HG03039 (cell line): ENCODE measurements around the gene SLC35F1.
"Not testable (repeated sequence)": the region's sequence is repeated elsewhere in the genome, so short reads cannot be mapped to it uniquely, and the experiment has no call there.

ENCODE experiments used
- ATAC-seq: cut with Tn5 transposase; IDR thresholded peaks from one replicate; pipeline ENCODE4 v1.9.1; 2021; ENCODE audit warnings: mild to moderate bottlenecking, moderate library complexity; ENCODE audit not compliant: unreplicated experiment

Gene SLC35F1

GRCh38 chr6:117924690-117925089 lies 17.6 kb downstream of the SLC35F1 start:
- ATAC-seq, result no peak

DNA sequence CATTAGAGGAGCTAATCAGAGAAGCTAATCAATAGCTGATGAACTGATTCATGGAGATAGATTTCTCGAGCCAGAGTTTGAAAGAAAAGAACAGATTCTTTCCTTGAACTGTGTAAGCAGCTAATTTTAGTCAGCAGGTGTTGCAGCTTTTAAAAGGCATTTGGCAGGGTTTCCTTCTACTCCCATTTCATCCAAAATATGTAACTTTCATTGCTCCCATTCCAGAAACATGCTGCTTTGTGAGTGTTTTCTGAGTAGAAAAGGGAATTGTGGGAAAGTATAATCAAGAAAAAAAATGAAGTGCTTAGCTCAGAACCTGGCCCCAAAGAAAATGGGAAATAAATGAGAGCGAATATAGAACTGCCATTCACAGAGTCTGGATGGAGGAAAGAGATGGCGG lies 20.8 kb downstream of the SLC35F1 start:
- no peak for ATAC-seq

- no peak for ATAC-seq
Observed at GRCh38 chr6:117928833-117929232, 21.8 kb downstream of the SLC35F1 start.

- ATAC-seq, result no peak
Observed at GRCh38 chr6:117929501-117929900, 22.4 kb downstream of the SLC35F1 start.

DNA sequence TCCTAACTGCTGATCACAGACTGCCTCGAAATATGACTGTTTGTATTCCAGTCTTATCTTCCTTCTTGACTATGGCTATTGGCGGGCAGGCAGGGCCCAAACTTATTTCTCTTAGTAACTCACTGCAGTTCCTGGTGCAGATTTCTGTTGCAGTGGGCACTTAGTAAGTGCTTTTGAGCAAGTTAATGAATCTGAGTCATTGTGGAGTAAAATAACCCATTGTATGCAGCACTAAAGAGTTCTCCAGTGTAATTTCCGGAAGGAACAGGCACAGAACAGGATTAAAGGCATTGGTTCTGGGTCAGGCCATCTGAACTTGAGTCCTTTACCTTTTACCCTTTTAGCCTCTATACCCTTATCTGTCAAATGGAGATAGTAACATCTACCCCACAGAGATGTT lies 23.6 kb downstream of the SLC35F1 start:
- ATAC-seq, result no peak

GRCh38 chr6:117932001-117932400 lies 24.9 kb downstream of the SLC35F1 start:
- ATAC-seq, result no peak

DNA sequence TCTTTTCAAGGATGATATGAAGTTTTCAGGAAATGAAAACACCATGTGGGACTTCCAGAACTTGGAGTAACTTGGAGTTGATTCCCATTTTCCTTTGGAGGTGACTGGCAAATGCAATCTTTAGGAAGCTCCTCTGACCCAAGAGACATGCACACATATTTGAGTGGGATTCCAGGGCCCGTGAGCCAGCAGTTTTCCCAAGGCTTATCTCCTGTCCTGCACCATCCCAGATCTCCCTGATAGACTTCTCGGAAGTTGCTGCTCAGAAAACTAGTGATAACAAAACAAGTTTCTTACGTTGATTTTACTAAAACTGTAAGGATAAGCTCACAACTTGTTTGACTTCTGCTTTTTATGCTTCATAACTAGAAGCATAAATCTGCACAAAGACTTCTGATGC lies 25.6 kb downstream of the SLC35F1 start:
- ATAC-seq, result no peak

DNA sequence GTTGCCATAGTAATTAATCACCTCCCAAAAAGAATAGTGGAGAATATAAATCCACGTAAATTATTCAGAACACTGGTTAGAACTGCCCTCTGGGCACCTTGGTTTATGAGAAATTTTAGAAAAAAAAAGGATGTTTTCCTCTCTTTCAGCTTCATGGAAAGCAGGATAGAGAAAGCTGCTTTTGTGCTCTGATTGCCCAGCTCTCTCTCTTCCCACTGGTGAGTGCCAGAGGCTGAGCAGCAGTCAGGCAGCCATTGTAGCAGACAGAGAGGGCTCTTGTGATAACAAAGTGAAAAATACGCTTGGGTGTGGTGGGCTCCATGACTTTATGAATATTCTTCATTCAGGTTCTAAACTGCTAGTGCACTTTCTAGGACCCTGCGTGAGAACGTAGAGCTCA lies 26.4 kb downstream of the SLC35F1 start:
- ATAC-seq, result no peak

- ATAC-seq, result no peak
Observed at GRCh38 chr6:117938311-117938995, 31.4 kb downstream of the SLC35F1 start.

- no peak for ATAC-seq
Observed at GRCh38 chr6:117947234-117947633, 40.2 kb downstream of the SLC35F1 start.

DNA sequence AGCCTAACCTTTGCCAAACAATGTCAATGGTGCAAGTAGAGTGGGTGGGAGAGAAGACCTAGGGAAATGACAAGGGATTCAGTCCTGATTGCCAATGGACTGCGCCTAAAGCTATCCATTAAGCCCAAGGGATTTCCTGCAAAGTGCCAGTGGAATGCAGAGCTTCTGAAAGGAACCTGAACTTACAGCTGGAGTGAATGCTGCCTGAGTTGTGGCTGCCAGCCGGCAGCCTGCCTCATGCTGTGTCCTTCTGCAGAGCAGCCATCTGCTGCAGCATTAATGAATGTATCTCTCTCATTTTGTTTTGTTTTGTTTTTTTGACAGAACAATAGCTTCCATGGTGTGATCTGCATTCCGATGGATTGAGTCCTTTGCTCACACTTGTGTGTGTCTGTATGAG lies 44.7 kb downstream of the SLC35F1 start:
- ATAC-seq, result no peak

DNA sequence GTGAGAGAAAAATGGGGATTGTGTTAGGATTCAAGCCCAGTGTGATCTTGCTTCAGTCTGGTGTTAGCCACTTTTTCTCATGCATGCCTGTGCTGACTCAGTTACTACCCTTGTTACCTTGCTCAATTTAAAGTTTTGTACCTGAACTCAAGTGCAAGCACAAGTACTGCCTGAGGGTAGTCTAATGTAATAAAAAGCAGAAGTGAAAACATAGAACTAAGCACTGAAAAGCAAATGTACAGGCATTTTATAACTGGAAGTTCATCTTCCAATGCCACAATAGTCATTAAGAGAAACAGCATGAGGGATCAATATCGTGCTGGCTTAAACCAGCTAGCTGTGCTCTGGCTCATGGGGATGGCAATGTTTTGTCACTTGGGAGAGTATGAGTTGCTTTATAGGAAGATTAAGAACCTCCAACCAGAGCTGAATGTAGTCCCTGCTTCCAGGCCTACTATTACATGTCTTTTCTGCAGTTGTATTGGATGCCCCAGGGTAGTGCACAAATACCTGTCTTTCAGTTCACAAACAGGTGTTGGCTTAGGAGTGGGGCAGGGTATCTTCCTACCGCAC lies 48.7 kb downstream of the SLC35F1 start:
- ATAC-seq, result no peak

DNA sequence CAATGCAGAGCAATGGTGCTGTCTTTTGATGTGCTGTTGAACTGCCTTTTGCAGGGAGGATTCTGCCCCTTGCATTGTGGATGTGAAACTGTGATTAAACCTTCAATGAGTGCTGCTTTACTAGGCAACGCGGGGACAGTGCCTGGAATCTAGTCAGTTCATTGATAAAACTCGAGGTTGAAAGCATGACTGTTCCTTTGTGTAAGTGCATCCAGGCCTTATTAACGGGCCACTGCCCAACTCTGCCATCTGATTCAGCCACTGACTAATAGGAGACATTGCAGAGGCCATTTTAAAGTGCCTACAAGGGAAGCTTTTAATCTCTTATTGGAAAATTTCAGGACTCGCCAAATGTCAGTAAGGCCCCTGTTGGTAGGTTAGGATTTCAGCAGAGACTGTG lies 49.3 kb downstream of the SLC35F1 start:
- no peak for ATAC-seq

GRCh38 chr6:117958536-117958935 lies 51.5 kb downstream of the SLC35F1 start:
- ATAC-seq, result no peak

DNA sequence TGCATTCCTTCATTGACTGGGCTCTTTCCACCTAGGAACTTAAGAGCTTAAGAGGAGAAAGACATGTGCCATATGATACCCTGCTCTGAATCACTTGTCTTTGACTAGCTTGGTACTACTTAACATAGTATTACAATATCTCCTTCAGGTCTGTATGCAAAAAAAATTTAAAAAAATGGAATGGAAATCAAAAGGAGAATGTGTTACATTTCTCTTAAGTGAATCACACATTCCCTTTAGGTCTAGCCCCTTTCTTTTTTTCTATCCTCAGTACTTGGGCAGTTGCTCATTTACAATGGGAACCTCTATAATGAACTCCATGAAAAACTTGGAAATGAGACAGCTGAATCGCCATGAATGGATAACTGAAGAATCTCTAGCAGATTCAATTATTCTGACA lies 53.8 kb downstream of the SLC35F1 start:
- ATAC-seq, result no peak

DNA sequence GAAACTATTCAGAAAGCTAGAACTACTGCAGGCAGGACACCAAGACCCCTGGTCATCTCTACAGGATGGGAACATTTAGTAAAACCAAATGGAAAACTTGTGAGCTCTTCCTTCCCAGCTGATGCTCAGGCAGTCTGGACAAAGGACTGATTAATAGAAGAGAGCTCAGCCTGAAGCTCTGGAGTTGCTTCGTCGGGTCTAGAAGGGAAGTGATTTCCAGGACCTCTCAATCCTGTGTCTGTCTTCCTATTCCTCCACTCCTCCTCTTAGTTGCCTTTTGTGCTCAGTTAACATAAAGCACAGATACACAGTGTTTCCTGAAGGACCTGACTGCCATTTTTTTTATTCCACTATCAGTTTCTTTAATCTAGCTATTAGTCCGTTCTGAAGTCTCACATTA lies 54.2 kb downstream of the SLC35F1 start:
- ATAC-seq, result no peak

DNA sequence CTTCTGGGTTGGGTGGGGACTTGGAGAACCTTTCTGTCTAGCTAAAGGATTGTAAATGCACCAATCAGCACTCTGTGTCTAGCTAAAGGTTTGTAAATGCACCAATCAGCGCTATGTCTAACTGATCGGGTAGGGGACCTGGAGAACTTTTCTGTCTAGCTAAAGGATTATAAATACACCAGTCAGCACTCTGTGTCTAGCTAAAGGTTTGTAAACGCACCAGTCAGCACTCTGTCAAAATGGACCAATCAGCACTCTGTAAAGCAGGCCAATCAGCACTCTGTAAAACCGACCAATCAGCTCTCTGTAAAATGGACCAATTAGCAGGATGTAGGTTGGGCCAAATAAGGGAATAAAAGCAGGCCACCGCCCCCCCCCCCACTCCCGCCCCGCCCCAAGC lies 58.7 kb downstream of the SLC35F1 start:
- not testable (repeated sequence) for ATAC-seq

- no peak for ATAC-seq
Observed at GRCh38 chr6:117971637-117972036, 64.6 kb downstream of the SLC35F1 start.

GRCh38 chr6:117974914-117975627 lies 68.0 kb downstream of the SLC35F1 start:
- ATAC-seq, result no peak

DNA sequence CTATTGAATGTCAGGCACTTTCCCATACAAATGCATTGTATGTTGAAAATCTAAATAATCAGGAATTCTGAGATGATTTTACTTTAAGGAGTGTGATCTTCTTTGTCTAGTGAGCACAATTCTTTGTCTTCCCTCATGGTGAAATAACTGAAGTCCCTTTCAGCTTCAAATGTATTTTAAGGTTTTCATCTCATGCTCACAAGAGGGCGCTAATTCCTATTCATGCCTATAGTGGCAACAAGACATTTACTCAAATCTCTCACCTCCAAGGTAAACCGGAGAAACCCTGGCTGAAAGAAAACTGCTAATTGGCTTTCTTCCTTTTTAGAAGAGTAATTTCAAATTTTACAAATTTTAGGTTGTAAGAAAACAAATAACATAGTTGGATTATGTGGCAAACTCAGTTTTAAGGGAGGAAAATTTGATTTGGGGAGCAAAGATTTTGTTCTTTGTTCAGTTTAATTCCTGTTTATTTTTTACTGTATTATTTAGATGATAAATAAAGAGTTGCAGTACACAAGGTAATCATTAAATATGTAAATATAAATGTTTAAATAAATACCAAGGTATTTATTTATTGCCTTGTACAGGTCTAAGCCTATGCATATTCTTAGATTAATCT lies 69.1 kb downstream of the SLC35F1 start:
- no peak for ATAC-seq

DNA sequence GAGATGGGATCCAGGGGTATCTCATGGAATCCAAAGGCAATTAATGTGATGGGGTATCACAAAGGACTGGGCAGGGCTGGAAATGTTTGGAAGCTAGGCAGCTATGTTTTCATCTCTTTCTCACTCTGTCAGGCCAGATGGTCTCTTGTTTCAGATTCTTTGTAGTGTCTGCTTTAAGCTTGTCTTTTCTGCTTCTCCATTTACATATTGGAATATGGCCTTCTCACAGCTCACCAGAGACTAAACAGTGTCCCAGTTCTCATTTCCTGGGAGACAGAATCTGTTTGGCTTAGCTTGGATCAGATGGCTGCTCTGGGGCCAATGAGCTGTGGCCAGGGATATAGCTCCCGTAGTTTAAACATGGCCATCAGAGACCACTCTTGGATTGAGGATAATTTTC lies 78.9 kb downstream of the SLC35F1 start:
- no peak for ATAC-seq

DNA sequence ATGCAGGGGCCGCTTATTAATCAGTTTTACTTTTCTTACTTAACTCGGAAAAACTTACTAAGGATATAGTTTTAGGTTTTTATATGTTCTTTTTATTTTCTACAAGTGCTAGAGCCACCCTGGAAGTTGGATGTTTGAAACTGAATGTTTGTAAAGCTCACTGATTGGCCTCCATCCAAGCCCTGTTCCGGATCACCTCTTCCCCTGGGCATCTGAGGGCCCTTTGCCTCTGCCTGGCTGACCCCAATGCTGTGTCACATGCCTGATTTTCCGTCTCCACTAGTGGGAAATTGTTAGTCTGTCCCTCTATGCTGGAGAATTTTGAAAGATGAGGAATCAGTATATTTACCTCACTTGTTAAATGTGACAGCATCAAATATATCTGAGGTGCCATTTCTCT lies 79.3 kb downstream of the SLC35F1 start:
- ATAC-seq, result no peak
